K562 (cell line): ENCODE results near the gene TMC8. TPM values are rescaled to one million over a fixed set of nuclear protein-coding genes. Genes with fewer than 3 reads are reported as not detected.

ENCODE experiments used
- ATAC-seq: fragments of 200-7000 bp; cut with Tn5 transposase; 3 replicates; pipeline ENCODE4 v1.9.1; 2020; ENCODE audit warnings: moderate library complexity
- BruUV-seq: library from RNA; stranded (reverse); fragments of 400-500 nt; replicated peaks from 2 replicates; lab custom pipeline; 2021; lab: Mats Ljungman, UMichigan
- CTCF ChIA-PET: fragments of 300-600 bp; formaldehyde crosslinking; extraction: SDS; loops from one replicate; lab custom pipeline; 2021; ENCODE audit warnings: low intra/inter-chr PET ratio; lab: Yijun Ruan, JAX
- POLR2A ChIA-PET: fragments of 300-600, 350-650 bp; sonication (Branson Sonifier 250); formaldehyde crosslinking; extraction: SDS; loops from one replicate; lab custom pipeline; 2021; ENCODE audit warnings: antibody characterized with exemption, inconsistent platforms; lab: Yijun Ruan, JAX
- DNase-seq, 4 experiments: peaks; one replicate each; pipeline versions ENCODE4 v3.0.0 to v3.0.0-alpha.2; 2011 to 2018; ENCODE audit warnings: low spot score in 3 of 4, mixed read lengths in 3 of 4; ENCODE audit errors: extremely low read depth in 1 of 4
- FAIRE-seq: peaks from 2 replicates; lab custom pipeline; 2011; peaks lifted over from hg19 to GRCh38; lab: Jason Lieb, UNC
- H2AFZ ChIP-seq: 2 replicates; pipeline ENCODE4 v1.6.0; 2011; ENCODE audit warnings: low read depth, low read length, control low read depth, inconsistent platforms
- H3K27ac ChIP-seq: fragments of 200-600 bp; 3 replicates; pipeline ENCODE4 v1.8.0; 2011; ENCODE audit warnings: low read depth, mild to moderate bottlenecking, control low read depth, inconsistent platforms, low read length, moderate library complexity, mixed read lengths; ENCODE audit errors: extremely low read depth
- H3K27me3 ChIP-seq, 2 experiments: fragments of 300-600 bp in 1 of 2; 2 replicates in 1 of 2; 3 replicates in 1 of 2; pipeline versions ENCODE4 v1.6.0 to v1.8.0; 2011; ENCODE audit warnings: inconsistent platforms in 2 of 2, low read length in 2 of 2, mild to moderate bottlenecking in 1 of 2, mixed read lengths in 1 of 2, moderate library complexity in 1 of 2; ENCODE audit not compliant: control insufficient read depth in 2 of 2, insufficient read depth in 2 of 2
- H3K36me3 ChIP-seq: fragments of 300-600 bp; 3 replicates; pipeline ENCODE4 v1.8.0; 2011; ENCODE audit warnings: mild to moderate bottlenecking, low read length, inconsistent platforms; ENCODE audit not compliant: control insufficient read depth, insufficient read depth
- H3K4me1 ChIP-seq, 2 experiments: fragments of 200-600 bp in 1 of 2; replicated peaks in 1 of 2; 2 replicates in 1 of 2; 3 replicates in 1 of 2; pipeline versions ENCODE4 v1.5.1 to v1.8.0; 2011; ENCODE audit warnings: inconsistent platforms in 2 of 2, low read length in 2 of 2, mild to moderate bottlenecking in 1 of 2, mixed read lengths in 1 of 2, moderate library complexity in 1 of 2; ENCODE audit not compliant: control insufficient read depth in 2 of 2, insufficient read depth in 2 of 2
- H3K4me2 ChIP-seq: 2 replicates; pipeline ENCODE4 v1.6.1; 2011; ENCODE audit warnings: low read length, control low read depth, inconsistent platforms, mixed read lengths; ENCODE audit not compliant: insufficient read depth
- H3K4me3 ChIP-seq: fragments of 200-600 bp; sonication (generic), shearing (Covaris generic); 2 replicates; pipeline ENCODE4 v1.5.1; 2016; ENCODE audit warnings: control low read depth, inconsistent platforms
- H3K79me2 ChIP-seq: fragments of 200-600 bp; 3 replicates; pipeline ENCODE4 v1.8.0; 2011; ENCODE audit warnings: low read length, inconsistent platforms; ENCODE audit not compliant: control insufficient read depth, insufficient read depth
- H3K9ac ChIP-seq, 2 experiments: 2 replicates each; pipeline versions ENCODE4 v1.6.0 to v1.6.1; 2011; ENCODE audit warnings: low read depth in 2 of 2, low read length in 2 of 2, control low read depth in 1 of 2, inconsistent platforms in 1 of 2, mild to moderate bottlenecking in 1 of 2, mixed read lengths in 1 of 2; ENCODE audit not compliant: insufficient read depth in 1 of 2
- H3K9me1 ChIP-seq: one replicate; pipeline ENCODE4 v1.6.0; 2011; ENCODE audit warnings: inconsistent platforms, mild to moderate bottlenecking, low read length, moderate library complexity; ENCODE audit not compliant: control insufficient read depth, insufficient read depth
- H3K9me3 ChIP-seq: replicated peaks from 2 replicates; pipeline ENCODE4 v1.5.1; 2011; ENCODE audit warnings: low read depth, low read length, inconsistent platforms; ENCODE audit not compliant: control insufficient read depth, insufficient read depth
- H4K20me1 ChIP-seq: replicated peaks from 2 replicates; pipeline ENCODE4 v1.6.1; 2011; ENCODE audit warnings: low read length, inconsistent platforms, mixed read lengths; ENCODE audit not compliant: control insufficient read depth, insufficient read depth
- EGR1 ChIP-seq: fragments of 450-650 bp; conservative IDR thresholded peaks from 2 replicates; pipeline ENCODE4 v1.6.1; 2017; ENCODE audit warnings: mild to moderate bottlenecking
- EP300 ChIP-seq: IDR thresholded peaks from 2 replicates; pipeline ENCODE4 v1.6.1; 2012; ENCODE audit warnings: low read length, improper control_type of control experiment
- FOXK1 ChIP-seq: sonication (generic); formaldehyde crosslinking; IDR thresholded peaks from 2 replicates; pipeline ENCODE4 v1.8.0; 2022; ENCODE audit warnings: missing genetic modification reagents, mild to moderate bottlenecking, borderline replicate concordance
- GATAD2B ChIP-seq: fragments of 450-650 bp; IDR thresholded peaks from 2 replicates; pipeline ENCODE4 v1.6.1; 2017; ENCODE audit warnings: mild to moderate bottlenecking, borderline replicate concordance
- ID3 ChIP-seq, 2 experiments: fragments of 250-450 bp in 1 of 2; fragments of 450-650 bp in 1 of 2; sonication (Bioruptor Pico) in 1 of 2; IDR thresholded peaks; 2 replicates each; pipeline versions ENCODE4 v1.6.1 to v1.8.0; 2016 to 2021; ENCODE audit warnings: mild to moderate bottlenecking in 2 of 2, moderate library complexity in 2 of 2, missing compliant biosample characterization in 1 of 2, missing genetic modification characterization in 1 of 2
- KDM1A ChIP-seq, 2 experiments: fragments of 450-650 bp; IDR thresholded peaks; 2 replicates each; pipeline ENCODE4 v1.6.1; 2016; ENCODE audit warnings: mild to moderate bottlenecking in 2 of 2
- LARP7 ChIP-seq: fragments of 450-650 bp; IDR thresholded peaks from 2 replicates; pipeline ENCODE4 v1.6.1; 2016
- MCM5 ChIP-seq: fragments of 450-650 bp; IDR thresholded peaks from 2 replicates; pipeline ENCODE4 v1.6.1; 2016; ENCODE audit warnings: low read depth
- MTA2 ChIP-seq: fragments of 450-650 bp; IDR thresholded peaks from 2 replicates; pipeline ENCODE4 v1.6.1; 2016; ENCODE audit warnings: low read depth
- NEUROD1 ChIP-seq: fragments of 150-350 bp; IDR thresholded peaks from 2 replicates; pipeline ENCODE4 v1.6.1; 2014; ENCODE audit warnings: borderline replicate concordance, low read length, low read depth; ENCODE audit not compliant: partially characterized antibody
- NFIC ChIP-seq: fragments of 450-650 bp; IDR thresholded peaks from 2 replicates; pipeline ENCODE4 v1.6.1; 2017; ENCODE audit warnings: mild to moderate bottlenecking, inconsistent platforms
- POU5F1 ChIP-seq: fragments of 150-350 bp; IDR thresholded peaks from 2 replicates; pipeline ENCODE4 v1.6.1; 2014; ENCODE audit warnings: borderline replicate concordance, low read length, low read depth, mild to moderate bottlenecking; ENCODE audit not compliant: partially characterized antibody
- TRIM28 ChIP-seq: fragments of 450-650 bp; IDR thresholded peaks from 2 replicates; pipeline ENCODE4 v1.6.1; 2017
- YY1 ChIP-seq, 3 experiments: IDR thresholded peaks; 2 replicates each; pipeline ENCODE4 v1.6.1; 2011; ENCODE audit warnings: low read length in 2 of 3, mild to moderate bottlenecking in 2 of 3, moderate library complexity in 2 of 3, borderline replicate concordance in 1 of 3, control low read depth in 1 of 3, low read depth in 1 of 3; ENCODE audit not compliant: insufficient read depth in 3 of 3, insufficient replicate concordance in 2 of 3, control insufficient read depth in 1 of 3, insufficient read length in 1 of 3; ENCODE audit errors: extremely low read depth in 1 of 3
- ZC3H4 ChIP-seq: sonication (generic); formaldehyde crosslinking; IDR thresholded peaks from 2 replicates; pipeline ENCODE4 v1.9.0; 2021; ENCODE audit warnings: missing genetic modification reagents, borderline replicate concordance
- ZNF134 ChIP-seq: fragments of 250-450 bp; sonication (Bioruptor Pico); conservative IDR thresholded peaks from 2 replicates; pipeline ENCODE4 v1.4.0; 2020
- ZNF217 ChIP-seq: sonication (generic); formaldehyde crosslinking; IDR thresholded peaks from 2 replicates; pipeline ENCODE4 v1.8.0; 2022; ENCODE audit warnings: mild to moderate bottlenecking, missing genetic modification reagents
- ZNF561 ChIP-seq: fragments of 450-650 bp; formaldehyde crosslinking; conservative IDR thresholded peaks from 2 replicates; pipeline ENCODE4 v1.4.0; 2020; ENCODE audit warnings: mild to moderate bottlenecking, moderate library complexity
- ZNF75A ChIP-seq: fragments of 450-650 bp; formaldehyde crosslinking; IDR thresholded peaks from 2 replicates; pipeline ENCODE4 v1.4.0; 2020; ENCODE audit warnings: mild to moderate bottlenecking
- ZNF77 ChIP-seq: fragments of 250-450 bp; sonication (Bioruptor Pico); IDR thresholded peaks from 2 replicates; pipeline ENCODE4 v1.5.0; 2020
- WGBS: fragments of 100-300 bp; shearing (Covaris generic); methylation state at CpG from one replicate; pipeline ENCODE4 v1.1.6; 2016; ENCODE audit warnings: low coverage, mixed read lengths; ENCODE audit not compliant: insufficient coverage; ENCODE audit errors: missing lambda C conversion rate; 5-methylcytosine and 5-hydroxymethylcytosine counted together
- in situ Hi-C: fragments of 300-500 bp; cut with MboI; formaldehyde crosslinking; loops from 4 replicates; pipeline ENCODE4 v1.15.0; 2018; ENCODE audit warnings: inconsistent platforms, mixed read lengths
- intact Hi-C: fragments of 100-400 bp; cut with micrococcal nuclease; formaldehyde crosslinking; loops from 2 replicates; pipeline ENCODE4 v1.14.2; 2022
- polyA plus RNA-seq, 8 experiments: library from polyadenylated mRNA; depleted of rRNA in 4 of 8; stranded (reverse) in 5 of 8; unstranded in 3 of 8; fragments of >200 nt; fragmentation: Nextera tagmentation in 2 of 8; fragmentation: Illumina TruSeq in 1 of 8; extraction: Ambion mirVana in 2 of 8; extraction: Trizol in 1 of 8; gene quantifications; 2 replicates each; pipeline versions ENCODE4 v1.2.1 to v1.2.3, GENCODE V29; 2011 to 2014; ENCODE audit warnings: inconsistent platforms in 1 of 8, missing spikeins in 1 of 8
- total RNA-seq, 7 experiments: library from RNA; depleted of rRNA in 6 of 7; stranded (reverse); fragments of >200 nt in 6 of 7; fragmentation: Illumina TruSeq in 2 of 7; extraction: Trizol in 2 of 7; gene quantifications; 2 replicates each; pipeline versions ENCODE4 v1.2.1 to v1.2.3, GENCODE V29; 2011 to 2021; ENCODE audit warnings: low replicate concordance in 1 of 7
- TF ChIP-seq, protein P1 (sequence below): fragments of 450-650 bp; IDR thresholded peaks from 2 replicates; pipeline ENCODE4 v1.6.1; 2016; ENCODE audit warnings: missing biosample characterization, missing genetic modification characterization
- TF ChIP-seq, protein P2 (sequence below): fragments of 250-450 bp; sonication (Bioruptor Pico); IDR thresholded peaks from 2 replicates; pipeline ENCODE4 v1.8.0; 2021; ENCODE audit warnings: borderline replicate concordance, mild to moderate bottlenecking, moderate library complexity; ENCODE audit not compliant: poor library complexity, severe bottlenecking

TMC8 gene
- total and polyA plus RNA-seq, 9 of the 15 experiments (the other 6 are each of a cell fraction or from before 2014, with no cell fraction given) = 0.13 to 10.9 (median 2.8) TPM

DNA sequence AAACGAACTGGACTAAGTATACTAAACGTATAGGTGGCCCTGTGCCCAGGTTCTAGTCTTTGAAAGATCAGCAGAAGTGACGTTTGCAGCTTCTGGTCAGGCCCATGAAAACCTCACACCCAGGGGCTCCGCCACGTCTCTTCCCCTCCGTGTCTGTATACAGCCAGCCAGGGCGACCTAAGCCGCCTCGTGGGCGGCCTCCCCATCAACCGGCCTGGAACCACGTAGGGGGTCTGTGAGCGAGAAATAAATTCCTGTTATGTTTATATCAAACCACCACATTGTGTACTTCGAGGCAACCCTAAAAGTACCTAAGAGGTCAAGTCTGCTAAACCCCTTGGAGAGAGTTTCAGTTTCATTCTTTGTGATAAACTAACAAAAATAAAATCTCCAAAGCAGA is 49.5 kb downstream of the TMC8 start (continued):
- TF ChIP-seq ZC3H4 (CRISPR knock-in tag) = no peak
- no peak for TF ChIP-seq FOXK1 (CRISPR knock-in tag)
- no peak for TF ChIP-seq GATAD2B
- TF ChIP-seq KDM1A (IDR thresholded peaks at IDR 0.05) = no peak
- TF ChIP-seq, all 486 proteins: peak for 0

- CTCF ChIA-PET = no interaction called here
- peaks cover 32% of the 10 kb centered on the region for H3K79me2 ChIP-seq
- intact Hi-C loops = no loop called here
- H3K9ac ChIP-seq = 0 out of 4 replicates have a peak overlapping the region, but pooled peaks of 1 of the 2 experiments have one; percentile 21
- FAIRE-seq (no peak), DNase-seq (no peak), ATAC-seq (no peak)
- H3K9me1 ChIP-seq = no peaks in the 10 kb centered on the region
- TF ChIP-seq, protein P1, sequence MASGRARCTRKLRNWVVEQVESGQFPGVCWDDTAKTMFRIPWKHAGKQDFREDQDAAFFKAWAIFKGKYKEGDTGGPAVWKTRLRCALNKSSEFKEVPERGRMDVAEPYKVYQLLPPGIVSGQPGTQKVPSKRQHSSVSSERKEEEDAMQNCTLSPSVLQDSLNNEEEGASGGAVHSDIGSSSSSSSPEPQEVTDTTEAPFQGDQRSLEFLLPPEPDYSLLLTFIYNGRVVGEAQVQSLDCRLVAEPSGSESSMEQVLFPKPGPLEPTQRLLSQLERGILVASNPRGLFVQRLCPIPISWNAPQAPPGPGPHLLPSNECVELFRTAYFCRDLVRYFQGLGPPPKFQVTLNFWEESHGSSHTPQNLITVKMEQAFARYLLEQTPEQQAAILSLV = no peak
- TF ChIP-seq ZNF77 (no peak), MCM5 (no peak), ZNF561 (CRISPR knock-in tag) (no peak), ZNF134 (CRISPR knock-in tag) (no peak), NEUROD1 (no peak), TRIM28 (no peak), EP300 (no peak), ID3 (CRISPR knock-in tag; IDR thresholded peaks at IDR 0.05) (no peak), ID3 (tag; IDR thresholded peaks at IDR 0.05) (no peak), EGR1 (no peak), MTA2 (no peak), POU5F1 (no peak), NFIC (no peak), ZNF75A (CRISPR knock-in tag) (no peak), ZNF217 (CRISPR knock-in tag) (no peak), LARP7 (no peak), YY1 (IDR thresholded peaks at IDR 0.05; ENCODE audit: borderline replicate concordance in 1 of 3, control insufficient read depth in 1 of 3, extremely low read depth in 1 of 3, insufficient read depth in 3 of 3, insufficient read length in 1 of 3, insufficient replicate concordance in 2 of 3, low read depth in 1 of 3, low read length in 2 of 3) (no peak)
- TF ChIP-seq, protein P2, sequence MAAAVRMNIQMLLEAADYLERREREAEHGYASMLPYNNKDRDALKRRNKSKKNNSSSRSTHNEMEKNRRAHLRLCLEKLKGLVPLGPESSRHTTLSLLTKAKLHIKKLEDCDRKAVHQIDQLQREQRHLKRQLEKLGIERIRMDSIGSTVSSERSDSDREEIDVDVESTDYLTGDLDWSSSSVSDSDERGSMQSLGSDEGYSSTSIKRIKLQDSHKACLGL (CRISPR knock-in tag) = no peak
- H3K4me2 ChIP-seq = no peak overlapping the region
- BruUV-seq = no TSS peak
- H3K27ac ChIP-seq = no peak overlapping the region
- POLR2A ChIA-PET = interaction anchor here (0.7 to 1.0 kb wide), 2 partner anchors 11 to 195 kb away, joined by 3 read pairs; no protein-coding TSS in a partner anchor
- peaks cover 17 to 40% of the 10 kb centered on the region in 2 experiments for H3K4me1 ChIP-seq
- H3K9me3 ChIP-seq = no peaks in the 10 kb centered on the region
- no peak overlapping the region for H2AFZ ChIP-seq
- H3K27me3 ChIP-seq = no peaks in the 10 kb centered on the region
- WGBS = 81% methylated on average over 2 of the region's 2 CpGs
- in situ Hi-C loops = no loop called here
- H4K20me1 ChIP-seq = peaks cover 9% of the 10 kb centered on the region; the same call in 1 of the 2 replicates
- H3K4me3 ChIP-seq = no peak overlapping the region
- H3K36me3 ChIP-seq = peaks cover 95% of the 10 kb centered on the region; the same call in 2 of the 3 replicates
Measured at GRCh38 chr17:78180508-78180907, 49.9 kb downstream of the TMC8 start.
